ENCODE measurements around the gene DIPK1C.

DIPK1C gene

DNA sequence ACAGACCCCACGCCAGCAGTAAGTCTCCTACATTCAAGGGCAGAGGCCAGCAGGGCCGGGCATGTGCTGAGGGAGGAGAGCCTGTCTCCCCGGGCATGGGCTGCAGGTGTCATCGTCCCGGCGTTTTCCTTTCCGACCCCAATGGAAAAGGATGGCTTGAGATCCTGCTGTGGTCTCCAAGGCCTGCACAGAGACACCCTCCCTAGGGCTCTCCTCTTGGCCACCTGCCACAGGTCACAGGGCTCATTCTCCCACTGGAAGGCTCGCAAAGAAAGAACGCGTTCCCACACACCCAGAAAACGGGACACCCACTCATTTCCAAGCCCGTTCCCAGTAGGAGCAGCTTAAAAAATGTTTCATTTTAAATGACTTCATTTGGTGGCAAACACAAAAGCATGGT is 41.0 kb downstream of the DIPK1C start:
- FAIRE-seq: no peak

DNA sequence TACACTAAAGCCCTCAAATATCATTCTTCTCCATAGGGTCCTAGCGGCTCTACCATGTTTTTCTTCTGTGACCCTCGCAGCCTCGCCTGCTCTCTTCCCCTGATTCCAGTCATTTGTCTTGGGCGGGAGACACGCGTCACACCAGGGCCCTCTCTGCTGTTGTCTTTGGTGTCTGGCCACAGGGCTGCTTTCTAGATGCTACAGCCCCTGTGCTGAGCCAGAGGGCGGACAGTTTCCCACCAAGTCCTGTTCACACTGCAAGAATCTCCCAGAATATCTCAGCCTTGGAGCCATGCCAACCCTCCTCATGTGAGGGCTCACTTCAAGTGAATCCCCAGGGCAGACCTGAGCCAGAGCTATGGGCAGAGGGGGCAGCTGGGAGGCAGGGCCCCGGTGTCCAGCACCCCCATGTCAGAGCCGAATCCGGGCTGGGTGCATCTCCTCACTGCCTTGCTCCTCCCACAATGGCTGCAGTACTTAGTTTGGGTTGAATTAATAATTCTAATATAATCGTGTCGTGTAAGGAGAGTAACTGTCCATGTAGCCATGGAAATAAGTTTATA is 42.1 kb downstream of the DIPK1C start:
- FAIRE-seq: no peak

DNA sequence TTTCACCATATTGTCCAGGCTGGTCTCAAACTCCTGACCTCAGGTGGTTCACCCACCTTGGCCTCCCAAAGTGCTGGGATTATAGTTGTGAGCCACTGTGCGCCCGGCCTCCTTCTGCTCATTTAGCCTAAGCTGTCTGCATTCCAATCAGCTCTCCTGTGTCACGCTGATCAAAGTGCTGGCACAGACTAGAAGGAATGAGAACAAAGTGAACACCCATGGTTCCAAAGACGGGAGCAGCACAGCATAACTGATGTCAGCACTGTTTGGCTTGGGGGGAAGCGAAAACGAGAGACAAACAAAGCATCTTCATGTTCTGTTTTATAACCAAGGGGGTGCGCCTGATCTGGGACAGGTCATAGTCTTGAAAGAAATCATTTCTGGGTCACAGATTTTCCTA is 43.3 kb downstream of the DIPK1C start:
- FAIRE-seq: no peak

DNA sequence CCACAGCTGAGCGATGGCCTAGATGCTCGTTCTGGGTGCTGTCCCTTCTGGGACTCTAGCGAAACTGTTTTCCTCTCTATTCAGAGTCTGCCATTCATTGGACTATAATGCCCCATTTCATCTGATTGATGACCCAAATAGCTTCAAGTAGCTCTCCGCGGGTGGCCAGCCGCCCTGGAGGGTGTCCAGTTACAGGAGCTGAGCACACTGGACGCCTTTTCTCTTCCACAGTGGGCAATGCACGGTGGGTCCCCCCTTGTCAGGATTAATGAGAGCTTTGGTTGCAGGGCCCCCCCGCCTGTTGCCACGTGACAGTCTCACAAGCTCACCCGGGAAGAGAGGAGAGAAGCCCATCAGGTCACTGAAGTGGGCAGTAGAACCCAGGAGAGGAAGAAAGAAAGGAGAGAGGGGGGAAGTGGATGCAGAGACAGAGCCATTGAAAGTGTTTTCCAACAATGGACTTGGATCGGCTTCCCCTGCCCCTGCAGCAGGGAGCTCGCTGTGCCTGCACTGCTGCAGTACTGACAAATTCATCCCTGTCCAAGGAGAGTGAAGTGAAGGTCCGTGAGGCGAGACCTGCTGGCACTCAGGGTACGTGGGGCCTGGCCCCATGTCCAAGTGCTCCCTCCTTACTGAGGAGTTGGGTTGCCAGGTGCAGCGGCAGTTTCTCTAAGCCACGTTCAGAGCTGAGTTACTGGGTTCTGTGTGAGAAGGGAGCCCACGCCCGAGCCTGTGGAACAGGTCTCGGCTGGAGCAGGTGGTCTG is 44.8 kb downstream of the DIPK1C start:
- FAIRE-seq: no peak

DNA sequence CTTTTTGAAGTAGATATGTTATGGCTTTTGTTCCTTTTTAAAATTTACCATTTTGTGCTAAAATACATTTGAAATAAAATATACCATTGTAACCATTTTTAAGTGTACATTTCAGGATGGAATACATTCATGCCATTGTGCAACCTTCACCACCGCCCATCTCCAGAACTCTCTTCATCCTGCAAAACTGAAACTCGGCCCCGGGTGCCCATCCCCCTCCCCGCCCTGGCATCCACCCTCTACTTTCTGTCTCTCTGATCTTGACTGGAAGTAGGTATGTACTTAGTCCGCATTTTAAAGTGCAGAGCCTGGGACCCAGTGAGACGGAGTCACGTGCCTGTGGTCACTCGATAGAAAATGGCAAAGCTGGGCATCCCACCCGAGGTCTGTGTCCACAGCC is 45.6 kb downstream of the DIPK1C start:
- no peak for FAIRE-seq

DNA sequence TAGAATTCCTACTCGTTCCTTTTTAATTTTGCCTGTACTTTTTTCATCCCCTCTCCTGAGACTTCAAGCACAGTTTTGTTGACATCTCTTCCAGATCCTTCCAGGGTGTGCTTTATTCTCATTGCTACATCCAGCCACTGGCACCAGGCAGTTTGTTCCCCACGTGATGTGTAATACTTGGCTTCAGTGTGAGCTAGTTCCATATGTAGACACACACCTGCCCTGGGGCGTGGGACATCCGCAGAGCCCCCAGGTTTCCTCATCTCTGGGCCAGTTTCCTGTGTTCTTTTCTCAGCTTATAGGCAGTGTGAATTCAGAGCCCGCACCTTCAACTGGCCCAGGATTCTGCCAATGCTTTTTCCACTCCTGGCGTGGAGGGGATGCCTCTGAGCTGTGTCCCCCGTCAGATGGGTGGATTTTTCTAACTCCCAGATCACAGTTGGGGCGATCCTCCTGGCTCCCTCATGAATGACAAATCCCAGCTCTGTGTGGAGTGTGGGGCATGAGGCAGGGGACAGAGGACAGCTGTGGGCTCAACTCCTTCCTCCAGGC is 46.6 kb downstream of the DIPK1C start:
- FAIRE-seq: no peak

DNA sequence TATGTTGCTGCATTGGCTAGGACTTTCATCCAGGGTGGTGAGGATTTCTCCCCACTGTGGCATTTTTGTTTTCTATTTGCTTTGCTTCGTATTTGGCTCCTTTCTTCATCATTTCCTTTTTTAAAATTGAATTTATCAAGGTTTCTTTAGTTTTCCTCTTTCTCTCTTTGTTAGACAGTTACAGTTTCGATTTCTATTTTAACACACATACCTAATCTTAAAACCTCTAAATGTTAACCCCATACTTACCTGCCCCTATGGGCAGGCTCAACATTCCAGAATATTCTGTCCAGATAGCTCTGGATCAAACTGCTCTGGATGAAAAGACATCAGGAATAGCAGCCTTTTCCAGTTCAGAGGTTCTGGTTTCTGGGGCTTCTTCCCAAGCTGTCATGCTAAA is 49.2 kb downstream of the DIPK1C start:
- no peak for FAIRE-seq

DNA sequence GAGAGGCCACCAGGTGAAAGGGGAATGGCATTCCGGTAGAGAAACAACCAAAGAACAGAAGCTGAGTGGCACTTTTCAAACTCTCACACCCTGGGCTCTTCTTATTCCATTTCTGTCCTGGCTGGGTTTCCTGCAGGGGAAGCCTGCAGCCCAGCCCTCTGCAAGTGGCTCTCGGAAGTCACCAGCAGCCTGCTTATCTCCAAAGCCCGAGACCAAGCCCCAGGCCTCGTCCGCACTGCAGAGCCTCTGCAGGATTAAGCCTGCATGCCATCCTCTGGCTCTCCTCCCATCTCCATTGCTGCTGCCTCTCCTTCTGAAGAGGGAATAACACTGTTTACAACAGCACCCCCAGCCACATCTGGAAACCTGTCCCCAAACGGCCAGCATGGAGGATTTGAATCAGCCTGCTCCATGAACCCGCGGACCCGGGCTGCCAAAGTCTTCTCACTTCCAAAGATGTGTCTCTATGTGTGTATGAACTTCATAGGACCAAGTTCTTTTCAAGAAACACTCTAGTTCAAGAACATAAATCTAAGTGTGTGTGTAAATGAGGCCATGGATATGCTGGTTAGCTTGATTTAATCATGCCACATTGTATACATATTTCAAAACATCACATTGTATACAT is 54.2 kb downstream of the DIPK1C start:
- no peak for FAIRE-seq

DNA sequence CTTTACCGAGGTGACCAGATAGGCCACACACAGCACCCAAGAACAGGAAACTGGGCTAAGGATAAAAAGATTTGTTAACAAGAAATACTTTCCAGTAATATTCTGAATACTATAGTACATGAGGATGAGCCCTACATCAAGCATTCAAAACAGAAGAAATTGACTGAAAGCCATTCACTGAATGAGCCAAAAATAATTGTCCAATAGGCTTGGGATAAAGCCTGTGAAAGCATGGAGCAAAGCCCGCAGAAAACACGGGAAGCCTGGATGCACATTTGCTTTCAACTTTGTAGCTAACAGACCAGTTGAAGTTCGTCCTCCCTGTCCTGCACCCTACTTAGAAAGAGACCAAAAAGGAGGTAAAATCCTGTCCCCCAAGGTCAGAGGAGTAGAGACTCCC is 56.3 kb downstream of the DIPK1C start:
- no peak for FAIRE-seq

DNA sequence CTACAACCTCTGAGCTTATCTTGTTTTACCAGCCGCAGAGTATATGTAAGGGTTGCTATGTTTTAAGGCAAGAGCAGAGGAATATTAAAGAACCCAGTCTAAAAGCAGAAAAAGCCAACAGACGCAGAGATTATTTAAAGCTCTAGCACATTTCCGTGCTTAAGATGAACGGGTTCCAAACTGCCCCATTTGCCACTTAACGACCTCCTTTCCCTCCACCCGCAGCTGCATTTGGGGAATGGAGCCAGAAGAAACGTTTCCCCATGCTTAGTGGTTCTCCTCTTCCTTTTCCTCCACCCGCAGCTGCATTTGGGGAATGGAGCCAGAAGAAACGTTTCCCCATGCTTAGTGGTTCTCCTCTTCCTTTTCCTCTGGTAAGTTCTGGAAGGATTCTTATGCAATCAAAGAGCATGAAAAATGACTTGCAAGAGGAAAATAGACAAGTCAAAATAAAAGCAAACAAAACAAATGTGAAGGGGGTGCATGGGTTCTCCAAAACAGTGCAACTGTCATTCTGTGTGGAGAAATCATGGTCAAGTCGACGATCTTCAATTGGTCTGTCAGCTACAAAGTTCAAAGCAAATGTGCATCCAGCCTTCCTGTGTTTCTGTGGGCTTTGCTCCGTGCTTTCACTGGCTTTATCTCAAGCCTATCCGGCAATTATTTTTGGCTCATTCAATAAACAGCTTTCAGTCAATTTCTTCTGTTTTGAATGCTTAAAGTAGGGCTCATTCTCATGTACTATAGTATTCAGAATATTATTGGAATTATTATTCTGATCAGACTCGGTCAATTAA is 57.8 kb downstream of the DIPK1C start:
- FAIRE-seq: no peak

DNA sequence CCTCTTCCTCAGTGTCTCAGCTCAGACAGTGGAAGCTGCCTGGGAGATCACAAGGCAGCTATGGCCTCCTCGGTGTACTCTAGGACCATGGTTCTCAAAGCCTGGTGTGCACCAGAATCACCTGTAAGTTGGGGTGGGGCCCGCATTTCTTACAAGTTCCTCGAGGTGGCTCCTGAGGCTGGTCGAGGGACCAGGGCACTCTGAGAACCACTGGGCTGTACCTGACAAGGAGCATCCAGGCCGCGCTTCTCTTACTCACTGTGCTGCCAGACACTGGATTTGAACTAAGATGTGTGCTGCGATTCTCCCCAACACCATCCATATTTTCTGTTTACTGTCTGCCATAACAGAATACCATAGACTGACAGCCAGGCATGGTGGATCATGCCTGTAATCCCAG is 59.5 kb downstream of the DIPK1C start:
- FAIRE-seq: no peak

DNA sequence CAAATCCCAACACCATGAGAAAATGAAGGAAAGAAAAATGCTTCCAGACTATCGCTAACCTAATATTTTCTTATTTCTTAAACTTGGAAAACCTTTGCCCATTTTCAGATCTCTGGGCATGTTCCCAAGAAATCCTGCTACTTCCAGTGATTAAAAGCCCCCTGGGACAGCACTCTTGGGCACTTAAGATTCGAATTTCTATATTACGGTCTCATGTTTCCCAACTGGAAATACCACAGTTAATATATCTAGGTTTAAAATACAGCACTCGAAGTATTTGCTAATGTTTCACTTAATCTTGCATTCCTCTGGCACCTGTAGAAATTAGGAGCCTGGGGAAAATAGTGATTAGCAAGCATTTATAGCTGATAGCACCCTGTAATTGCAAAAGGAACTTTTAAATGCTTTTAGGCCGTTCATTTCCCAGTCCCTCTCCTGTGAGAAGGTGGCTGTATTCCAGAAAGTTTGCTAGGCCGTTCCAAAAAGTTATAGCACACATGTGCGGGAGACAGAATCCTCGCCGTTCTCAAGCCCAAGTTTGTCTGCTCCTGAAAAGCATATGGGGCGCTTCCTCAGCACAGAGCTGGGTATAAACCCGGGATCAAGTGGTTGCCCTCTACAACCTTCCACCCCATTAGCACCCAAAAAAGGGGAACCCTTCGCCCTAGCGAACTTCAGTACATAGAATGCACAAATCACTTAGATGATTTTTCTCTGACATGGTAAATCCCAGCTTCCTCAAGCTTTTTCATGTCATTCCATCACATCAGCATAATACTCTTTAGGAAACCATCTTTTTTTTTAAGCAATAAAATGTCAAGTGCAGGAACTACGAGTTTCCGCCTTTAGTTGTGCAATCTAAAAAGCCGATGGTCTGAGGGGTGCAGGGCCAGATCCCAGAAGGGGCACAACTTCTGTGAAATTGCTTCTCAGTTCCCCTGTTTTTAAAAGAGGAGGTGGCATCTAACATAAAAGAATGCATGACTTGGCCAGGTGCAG is 60.6 kb downstream of the DIPK1C start:
- FAIRE-seq: no peak

DNA sequence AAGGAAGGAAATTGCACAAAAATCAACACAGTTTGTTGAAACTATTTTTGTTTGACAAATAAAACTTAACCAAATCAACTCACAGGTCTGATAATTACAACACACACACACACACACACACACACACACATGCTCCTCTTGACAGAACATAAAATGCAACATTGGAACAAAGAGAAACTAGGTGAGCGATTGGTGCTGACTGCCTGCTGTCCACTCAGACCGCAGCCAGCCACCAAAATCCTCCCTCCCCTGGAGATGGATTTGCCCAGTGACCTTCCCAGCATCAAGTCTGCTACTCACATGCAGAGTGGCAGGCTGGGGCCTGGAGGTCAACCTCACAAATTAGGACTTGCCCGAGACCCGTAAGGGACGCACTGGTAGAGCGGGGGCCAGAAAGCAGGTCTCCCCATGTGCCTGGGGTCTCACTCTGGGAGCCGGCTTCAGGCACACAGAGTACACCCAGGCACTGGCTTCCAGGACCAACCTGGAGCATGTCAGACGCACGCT is 61.4 kb downstream of the DIPK1C start:
- no peak for FAIRE-seq

DNA sequence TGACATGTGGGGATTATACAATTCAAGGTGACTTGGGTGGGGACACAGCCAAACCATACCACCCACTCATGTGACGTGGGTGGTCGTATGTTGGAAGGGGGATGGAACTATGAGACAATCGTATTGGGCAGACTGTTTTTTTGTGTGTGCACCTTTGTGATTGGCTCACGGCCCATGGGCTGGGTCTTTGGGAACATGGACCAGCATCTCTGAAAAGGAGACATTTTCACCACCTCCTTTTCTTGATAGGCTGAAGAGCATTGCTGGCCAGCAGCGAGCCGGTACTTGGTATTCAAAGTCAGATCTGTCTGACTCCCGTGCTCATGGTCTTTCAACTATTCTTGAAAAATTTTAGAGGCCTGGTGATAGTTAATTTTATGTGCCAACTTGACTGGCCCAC is 62.1 kb downstream of the DIPK1C start:
- no peak for FAIRE-seq

DNA sequence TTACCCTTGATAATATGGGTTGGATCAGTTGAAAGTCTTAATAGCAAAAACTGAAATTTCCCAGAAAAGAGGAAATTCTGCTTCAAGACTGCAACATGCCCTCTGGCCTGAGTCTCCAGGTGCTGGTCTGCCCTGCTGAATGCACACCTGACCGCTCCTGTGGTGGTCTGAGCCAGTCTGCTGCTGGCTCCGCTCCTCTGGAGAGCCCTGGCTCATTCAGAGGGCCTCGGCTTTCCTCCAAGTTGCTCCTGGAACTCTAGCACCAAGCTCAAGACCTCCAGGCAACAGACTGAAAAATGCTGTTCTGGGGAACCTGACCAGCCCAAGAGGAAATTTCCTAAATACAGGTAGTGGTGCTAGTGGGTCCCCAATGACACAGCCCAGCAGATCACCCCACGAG is 64.8 kb downstream of the DIPK1C start:
- no peak for FAIRE-seq

DNA sequence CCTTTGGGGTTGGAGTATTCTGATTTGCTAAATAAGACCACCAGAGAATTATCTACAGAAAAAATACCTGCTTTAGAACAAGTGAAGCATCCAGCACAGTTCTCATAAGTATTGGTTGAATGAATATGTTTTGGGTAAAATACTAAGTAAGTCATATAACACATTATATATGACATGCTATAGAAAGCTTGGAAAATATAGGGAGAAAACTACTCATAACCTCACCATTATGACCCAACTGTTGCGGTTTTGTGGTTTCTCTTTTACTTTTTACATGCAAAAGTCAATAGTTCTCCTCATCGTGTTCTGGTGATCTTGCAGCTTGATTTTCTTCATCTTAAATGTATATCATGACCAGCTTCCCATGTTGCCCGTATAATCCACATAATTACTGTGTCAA is 66.2 kb downstream of the DIPK1C start:
- FAIRE-seq: no peak

DNA sequence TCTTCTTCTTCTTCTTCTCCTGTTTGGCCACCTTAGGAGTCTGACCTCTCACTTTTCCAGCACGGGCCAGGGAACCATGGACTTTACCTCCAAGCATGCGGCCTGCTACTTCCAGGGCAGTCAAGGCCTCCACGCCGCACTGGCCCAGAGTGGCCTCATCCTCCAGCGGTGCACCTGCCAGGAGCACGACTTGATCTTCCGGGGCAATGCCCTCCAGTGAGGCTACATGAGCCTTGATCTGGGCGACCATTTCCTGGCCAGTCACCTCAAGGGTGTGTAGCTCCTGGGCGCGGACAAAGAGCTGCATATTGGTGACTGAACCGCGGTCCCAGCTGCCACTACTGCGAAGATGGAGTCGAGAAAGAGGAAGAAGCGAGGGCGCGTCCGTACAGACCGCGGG is 67.1 kb downstream of the DIPK1C start:
- no peak for FAIRE-seq

DNA sequence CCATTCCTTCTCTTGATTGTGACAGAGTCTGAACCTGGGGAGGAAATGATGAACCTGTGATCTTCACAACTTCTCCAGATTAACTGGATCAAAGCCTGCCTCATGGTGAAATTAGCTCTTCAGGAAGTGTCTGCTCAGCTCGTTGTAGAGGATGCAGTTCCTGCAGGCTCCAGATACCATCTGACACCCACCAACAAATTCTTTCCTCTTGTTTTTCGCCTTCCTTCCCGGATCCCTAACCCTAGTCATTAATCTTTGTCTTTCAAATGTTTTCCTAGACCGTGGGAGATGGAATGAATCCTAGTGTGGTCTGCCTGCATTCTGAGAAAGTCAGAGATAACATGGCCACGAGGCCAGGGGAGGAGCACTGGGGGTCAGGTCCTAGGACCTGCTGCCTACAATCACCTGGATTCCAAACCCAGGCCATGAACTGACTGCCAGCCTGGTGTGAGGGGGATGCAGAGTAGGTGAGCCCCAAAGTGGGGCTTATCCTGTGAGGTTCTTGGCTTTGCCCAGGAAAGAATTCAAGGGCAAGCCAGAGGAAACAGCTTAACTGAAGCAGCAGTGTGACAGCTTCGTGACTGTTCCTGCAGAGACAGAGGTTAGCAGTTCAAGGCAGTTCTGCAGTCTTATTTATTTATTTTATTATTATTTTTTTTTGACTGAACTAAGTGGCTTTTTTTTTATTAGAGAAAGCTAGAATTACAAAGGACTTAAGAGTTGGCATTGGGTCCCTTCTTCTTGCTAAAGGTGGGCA is 67.8 kb downstream of the DIPK1C start:
- no peak for FAIRE-seq

DNA sequence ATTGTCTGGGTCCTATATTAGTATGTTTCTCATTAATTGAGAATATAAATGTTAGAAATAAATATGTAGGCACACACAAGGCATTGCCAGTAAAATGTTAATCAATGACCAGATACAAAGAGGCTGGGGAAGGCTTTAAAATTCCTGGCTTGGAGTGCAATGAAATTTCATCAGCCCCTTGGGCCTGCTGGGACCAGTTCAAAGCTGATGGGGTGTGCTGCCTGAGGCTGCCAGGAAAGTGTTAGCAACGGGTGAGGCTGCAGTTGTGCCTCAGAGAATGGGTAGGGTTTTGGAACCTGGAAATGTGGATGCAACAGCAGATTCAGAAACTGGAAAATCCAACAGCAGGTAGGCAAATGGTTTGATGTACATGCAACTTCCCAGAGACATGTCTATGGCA is 68.9 kb downstream of the DIPK1C start:
- FAIRE-seq: no peak

DNA sequence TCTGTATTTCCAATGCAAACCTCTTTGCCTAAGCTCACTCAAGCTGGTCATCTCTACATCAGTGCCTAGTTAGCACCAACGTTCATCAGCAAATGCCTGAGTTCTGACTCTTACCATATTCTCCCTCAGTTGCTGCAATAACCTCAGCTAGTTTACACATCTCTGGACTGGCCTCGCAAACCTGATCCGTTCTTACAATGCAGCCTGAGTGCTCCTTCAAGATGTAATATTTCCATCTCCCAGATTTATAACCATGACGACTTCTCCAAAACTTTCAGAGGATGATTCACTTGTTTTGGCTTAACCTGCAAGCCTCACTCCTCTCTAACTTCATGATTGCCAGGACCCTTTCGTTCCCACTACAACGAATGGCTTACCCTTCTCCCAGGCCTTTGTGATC is 69.7 kb downstream of the DIPK1C start:
- FAIRE-seq: no peak

Data from colon (tissue), 2 donors.